ENCODE results near the gene COL23A1. TPM values are rescaled to one million over a fixed set of nuclear protein-coding genes. Genes with fewer than 3 reads are reported as not detected.

COL23A1 gene
- total RNA-seq, 1 experiment from 2014 or later, result 0.18 TPM

DNA sequence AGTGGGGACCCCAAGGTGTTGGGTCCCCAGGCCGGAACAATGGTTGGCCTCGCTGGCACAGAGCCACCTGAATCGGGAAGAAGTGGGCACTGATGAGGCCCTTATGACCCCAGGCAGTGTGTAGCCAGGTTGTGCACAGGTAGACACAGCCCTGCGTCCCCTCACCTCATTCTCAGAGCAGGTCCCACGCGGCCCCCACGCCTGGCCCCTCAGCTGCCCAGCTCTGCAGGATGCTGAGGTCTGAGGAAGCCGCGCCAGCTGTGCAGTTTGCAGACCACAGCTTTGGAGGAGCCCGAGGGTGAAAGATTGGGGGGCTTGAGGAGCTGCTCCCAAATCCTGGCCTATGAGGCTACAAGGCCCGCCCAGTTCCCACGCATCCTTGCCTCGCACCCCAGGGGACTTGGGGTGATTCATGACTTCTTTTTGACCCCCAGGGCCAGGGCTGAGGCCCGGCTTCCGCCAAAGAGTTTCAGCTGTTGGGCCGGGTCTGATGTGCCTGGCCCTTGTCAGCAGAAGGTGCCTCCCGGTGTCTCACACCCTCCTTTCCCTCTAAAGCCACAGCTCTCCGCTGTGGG is 269.8 kb downstream of the COL23A1 start:
- Mint-ChIP-seq H3K36me3 (ENCODE audit: insufficient read depth, unreplicated experiment) (no peaks in the 10 kb centered on the region), H3K27ac (ENCODE audit: unreplicated experiment) (no peak overlapping the region), H3K27me3 (ENCODE audit: insufficient read depth, unreplicated experiment) (peaks cover 5% of the 10 kb centered on the region), H3K4me1 (ENCODE audit: low read depth, unreplicated experiment) (no peaks in the 10 kb centered on the region), H3K4me3 (ENCODE audit: unreplicated experiment) (no peak overlapping the region), H3K9me3 (ENCODE audit: unreplicated experiment) (no peaks in the 10 kb centered on the region)
- no peak for DNase-seq
- H3K9me3 ChIP-seq, result no peaks in the 10 kb centered on the region
- BruUV-seq (replicated peaks), result no TSS peak
- TF ChIP-seq, protein P1, sequence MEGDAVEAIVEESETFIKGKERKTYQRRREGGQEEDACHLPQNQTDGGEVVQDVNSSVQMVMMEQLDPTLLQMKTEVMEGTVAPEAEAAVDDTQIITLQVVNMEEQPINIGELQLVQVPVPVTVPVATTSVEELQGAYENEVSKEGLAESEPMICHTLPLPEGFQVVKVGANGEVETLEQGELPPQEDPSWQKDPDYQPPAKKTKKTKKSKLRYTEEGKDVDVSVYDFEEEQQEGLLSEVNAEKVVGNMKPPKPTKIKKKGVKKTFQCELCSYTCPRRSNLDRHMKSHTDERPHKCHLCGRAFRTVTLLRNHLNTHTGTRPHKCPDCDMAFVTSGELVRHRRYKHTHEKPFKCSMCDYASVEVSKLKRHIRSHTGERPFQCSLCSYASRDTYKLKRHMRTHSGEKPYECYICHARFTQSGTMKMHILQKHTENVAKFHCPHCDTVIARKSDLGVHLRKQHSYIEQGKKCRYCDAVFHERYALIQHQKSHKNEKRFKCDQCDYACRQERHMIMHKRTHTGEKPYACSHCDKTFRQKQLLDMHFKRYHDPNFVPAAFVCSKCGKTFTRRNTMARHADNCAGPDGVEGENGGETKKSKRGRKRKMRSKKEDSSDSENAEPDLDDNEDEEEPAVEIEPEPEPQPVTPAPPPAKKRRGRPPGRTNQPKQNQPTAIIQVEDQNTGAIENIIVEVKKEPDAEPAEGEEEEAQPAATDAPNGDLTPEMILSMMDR (IDR thresholded peaks at IDR 0.05; ENCODE audit: insufficient read depth in 1 of 2, low read depth in 1 of 2, low read length in 1 of 2, severe bottlenecking in 1 of 2, unreplicated experiment in 1 of 2), result no peak
- ChIA-PET CTCF (no interaction called here), POLR2A (no interaction called here)
- intact Hi-C loops (cut with micrococcal nuclease; ENCODE audit: unreplicated experiment), result no loop called here
- H3K27me3 ChIP-seq (replicated peaks; ENCODE audit: control insufficient read depth, insufficient read depth, low read length), result no peaks in the 10 kb centered on the region; the same call in 1 of the 2 replicates
- H3K4me1 ChIP-seq, result no peaks in the 10 kb centered on the region
- H3K4me3 ChIP-seq (ENCODE audit: low read depth, low read length), result no peak overlapping the region
- no peaks in the 10 kb centered on the region for H3K36me3 ChIP-seq (ENCODE audit: control insufficient read depth, insufficient read depth, low read length)

DNA sequence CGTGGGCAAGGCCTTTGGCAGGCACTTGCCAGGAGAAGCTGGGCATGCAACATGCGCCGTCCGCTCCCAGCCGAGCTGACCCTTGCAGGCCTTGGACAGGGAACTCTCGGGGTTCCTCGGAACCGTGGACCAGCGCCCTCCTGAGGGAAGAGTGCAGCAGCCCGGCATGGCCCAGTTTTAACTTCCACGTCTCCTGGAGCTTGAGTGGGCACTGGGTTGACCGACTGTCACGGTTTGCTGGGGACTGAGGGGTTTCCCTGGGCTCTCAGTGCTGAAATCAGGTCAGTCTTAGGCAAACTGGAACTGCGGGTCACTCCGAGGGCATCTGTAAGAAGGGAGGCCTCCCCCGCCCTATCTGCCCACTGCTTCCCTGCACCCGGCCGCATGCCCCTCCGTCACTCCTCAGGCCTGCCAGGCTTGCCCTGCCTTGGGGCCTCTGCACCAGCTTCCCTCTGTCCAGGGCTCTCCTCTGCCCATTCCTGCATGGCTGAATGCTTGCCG is 270.6 kb downstream of the COL23A1 start:
- intact Hi-C loops (cut with micrococcal nuclease; ENCODE audit: unreplicated experiment), result no loop called here
- TF ChIP-seq, protein P1 (IDR thresholded peaks at IDR 0.05; ENCODE audit: insufficient read depth in 1 of 2, low read depth in 1 of 2, low read length in 1 of 2, severe bottlenecking in 1 of 2, unreplicated experiment in 1 of 2), result no peak
- Mint-ChIP-seq H3K36me3 (ENCODE audit: insufficient read depth, unreplicated experiment) (no peaks in the 10 kb centered on the region), H3K9me3 (ENCODE audit: unreplicated experiment) (no peaks in the 10 kb centered on the region), H3K27me3 (ENCODE audit: insufficient read depth, unreplicated experiment) (peaks cover 3% of the 10 kb centered on the region), H3K4me3 (ENCODE audit: unreplicated experiment) (no peak overlapping the region), H3K4me1 (ENCODE audit: low read depth, unreplicated experiment) (no peaks in the 10 kb centered on the region), H3K27ac (ENCODE audit: unreplicated experiment) (no peak overlapping the region)
- Histone ChIP-seq H3K4me3 (ENCODE audit: low read depth, low read length) (no peak overlapping the region), H3K36me3 (ENCODE audit: control insufficient read depth, insufficient read depth, low read length) (no peaks in the 10 kb centered on the region), H3K4me1 (no peaks in the 10 kb centered on the region), H3K9me3 (no peaks in the 10 kb centered on the region), H3K27me3 (replicated peaks; ENCODE audit: control insufficient read depth, insufficient read depth, low read length) (no peaks in the 10 kb centered on the region; the same call in 1 of the 2 replicates)
- ChIA-PET CTCF (no interaction called here), POLR2A (no interaction called here)
- no TSS peak for BruUV-seq (replicated peaks)
- DNase-seq, result no peak

DNA sequence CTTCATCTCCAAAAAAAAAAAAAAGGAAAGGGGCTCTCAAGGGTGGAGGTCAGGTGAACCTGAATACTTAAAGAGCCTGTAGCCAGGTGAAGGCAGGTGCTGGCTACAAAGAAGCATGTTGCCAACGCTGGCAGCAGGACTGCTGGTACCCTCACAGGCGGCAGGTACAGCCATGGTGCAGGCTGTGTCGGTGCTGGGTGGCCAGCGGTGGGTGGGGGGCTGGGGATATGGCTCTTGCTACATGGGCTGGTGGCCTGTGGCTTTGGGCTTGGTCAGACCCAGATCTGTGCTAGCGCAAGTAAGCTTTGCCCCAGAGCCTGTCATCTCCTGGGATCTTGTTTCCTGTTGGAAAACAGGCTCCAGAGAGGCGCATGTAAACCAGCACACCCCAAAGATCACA is 271.3 kb downstream of the COL23A1 start:
- Histone ChIP-seq H3K27me3 (replicated peaks; ENCODE audit: control insufficient read depth, insufficient read depth, low read length) (no peaks in the 10 kb centered on the region; the same call in 1 of the 2 replicates), H3K9me3 (no peaks in the 10 kb centered on the region), H3K4me3 (ENCODE audit: low read depth, low read length) (no peak overlapping the region), H3K4me1 (no peaks in the 10 kb centered on the region), H3K36me3 (ENCODE audit: control insufficient read depth, insufficient read depth, low read length) (no peaks in the 10 kb centered on the region)
- TF ChIP-seq, protein P1 (IDR thresholded peaks at IDR 0.05; ENCODE audit: insufficient read depth in 1 of 2, low read depth in 1 of 2, low read length in 1 of 2, severe bottlenecking in 1 of 2, unreplicated experiment in 1 of 2), result no peak
- Mint-ChIP-seq H3K4me1 (ENCODE audit: low read depth, unreplicated experiment) (no peaks in the 10 kb centered on the region), H3K4me3 (ENCODE audit: unreplicated experiment) (no peak overlapping the region), H3K36me3 (ENCODE audit: insufficient read depth, unreplicated experiment) (no peaks in the 10 kb centered on the region), H3K27me3 (ENCODE audit: insufficient read depth, unreplicated experiment) (peaks cover 3% of the 10 kb centered on the region), H3K27ac (ENCODE audit: unreplicated experiment) (no peak overlapping the region), H3K9me3 (ENCODE audit: unreplicated experiment) (no peaks in the 10 kb centered on the region)
- no peak for DNase-seq
- no TSS peak for BruUV-seq (replicated peaks)
- intact Hi-C loops (cut with micrococcal nuclease; ENCODE audit: unreplicated experiment), result no loop called here
- CTCF ChIA-PET, result no interaction called here
- POLR2A ChIA-PET, result no interaction called here

Measured in Caco-2 (cell line).